Ishikawa (cell line): ENCODE data around the gene TLE3.

Experiments used
- CEBPB ChIP-seq: IDR thresholded peaks from 2 replicates; pipeline ENCODE4 v1.6.1; 2012
- CREB1 ChIP-seq: IDR thresholded peaks from 2 replicates; pipeline ENCODE4 v1.6.1; 2012; ENCODE audit warnings: low read depth
- EGR1 ChIP-seq: IDR thresholded peaks from 2 replicates; pipeline ENCODE4 v1.6.1; 2012
- EP300 ChIP-seq: IDR thresholded peaks from 2 replicates; pipeline ENCODE4 v1.6.1; 2012; ENCODE audit warnings: borderline replicate concordance
- FOXM1 ChIP-seq: IDR thresholded peaks from 2 replicates; pipeline ENCODE4 v1.6.1; 2012; ENCODE audit warnings: low read depth, borderline replicate concordance
- NFIC ChIP-seq: IDR thresholded peaks from 2 replicates; pipeline ENCODE4 v1.6.1; 2012
- RAD21 ChIP-seq: IDR thresholded peaks from 2 replicates; pipeline ENCODE4 v1.6.1; 2012; ENCODE audit warnings: low read depth
- TAF1 ChIP-seq: IDR thresholded peaks from 2 replicates; pipeline ENCODE4 v1.6.1; 2012; ENCODE audit warnings: low read depth, mild to moderate bottlenecking
- TCF12 ChIP-seq: IDR thresholded peaks from 2 replicates; pipeline ENCODE4 v1.6.1; 2012; ENCODE audit warnings: low read depth
- TEAD4 ChIP-seq: IDR thresholded peaks from 2 replicates; pipeline ENCODE4 v1.6.1; 2012
- YY1 ChIP-seq: IDR thresholded peaks from 2 replicates; pipeline ENCODE4 v1.6.1; 2012; ENCODE audit warnings: low read depth
- ZBTB7A ChIP-seq: IDR thresholded peaks from 2 replicates; pipeline ENCODE4 v1.6.1; 2012; ENCODE audit warnings: low read depth
- TF ChIP-seq, protein P1 (sequence below): IDR thresholded peaks from 2 replicates; pipeline ENCODE4 v1.6.1; 2012
- TF ChIP-seq, protein P2 (sequence below): IDR thresholded peaks from 2 replicates; pipeline ENCODE4 v1.6.1; 2012
- TF ChIP-seq, protein P3 (sequence below): IDR thresholded peaks from 2 replicates; pipeline ENCODE4 v1.6.1; 2012; ENCODE audit warnings: low read depth, mild to moderate bottlenecking

Gene TLE3

DNA sequence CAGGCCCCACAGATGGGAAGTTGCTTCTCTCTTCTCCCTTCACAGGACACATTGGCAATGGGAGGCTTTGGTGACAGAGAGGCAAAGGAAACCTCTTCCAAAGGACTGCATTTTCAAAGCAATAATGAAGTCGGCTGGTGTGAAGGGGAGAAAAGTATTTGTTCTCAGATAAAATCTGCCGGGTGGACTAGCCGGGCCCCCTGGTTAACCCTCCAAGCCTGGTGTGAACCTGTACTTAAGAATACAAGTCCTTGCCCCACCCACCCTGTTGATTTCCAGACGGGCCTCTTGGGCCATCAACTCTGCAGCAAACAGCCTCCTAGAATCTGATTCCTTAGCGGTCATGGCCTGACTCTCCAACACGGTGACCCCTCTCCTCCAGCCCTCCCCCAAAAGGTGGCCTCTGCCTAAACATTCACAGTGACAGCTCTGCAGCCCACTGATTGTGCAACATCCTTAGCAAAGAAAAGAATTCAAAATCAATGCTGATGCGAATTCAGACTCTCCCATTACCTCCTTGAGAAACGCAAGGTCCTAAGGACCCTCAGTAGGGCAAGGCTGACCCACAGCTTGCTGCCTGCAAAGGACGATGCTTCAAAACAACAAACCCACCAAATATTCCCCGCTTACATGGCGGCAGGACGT, 9.9 kb downstream of the TLE3 start:
- no peak for TF ChIP-seq EGR1
- TF ChIP-seq, protein P1, sequence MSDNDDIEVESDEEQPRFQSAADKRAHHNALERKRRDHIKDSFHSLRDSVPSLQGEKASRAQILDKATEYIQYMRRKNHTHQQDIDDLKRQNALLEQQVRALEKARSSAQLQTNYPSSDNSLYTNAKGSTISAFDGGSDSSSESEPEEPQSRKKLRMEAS, result no peak
- no peak for TF ChIP-seq EP300
- no peak for TF ChIP-seq TCF12
- TF ChIP-seq CEBPB, result no peak
- TF ChIP-seq, protein P2, sequence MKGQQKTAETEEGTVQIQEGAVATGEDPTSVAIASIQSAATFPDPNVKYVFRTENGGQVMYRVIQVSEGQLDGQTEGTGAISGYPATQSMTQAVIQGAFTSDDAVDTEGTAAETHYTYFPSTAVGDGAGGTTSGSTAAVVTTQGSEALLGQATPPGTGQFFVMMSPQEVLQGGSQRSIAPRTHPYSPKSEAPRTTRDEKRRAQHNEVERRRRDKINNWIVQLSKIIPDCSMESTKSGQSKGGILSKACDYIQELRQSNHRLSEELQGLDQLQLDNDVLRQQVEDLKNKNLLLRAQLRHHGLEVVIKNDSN, result no peak
- TF ChIP-seq, protein P3, sequence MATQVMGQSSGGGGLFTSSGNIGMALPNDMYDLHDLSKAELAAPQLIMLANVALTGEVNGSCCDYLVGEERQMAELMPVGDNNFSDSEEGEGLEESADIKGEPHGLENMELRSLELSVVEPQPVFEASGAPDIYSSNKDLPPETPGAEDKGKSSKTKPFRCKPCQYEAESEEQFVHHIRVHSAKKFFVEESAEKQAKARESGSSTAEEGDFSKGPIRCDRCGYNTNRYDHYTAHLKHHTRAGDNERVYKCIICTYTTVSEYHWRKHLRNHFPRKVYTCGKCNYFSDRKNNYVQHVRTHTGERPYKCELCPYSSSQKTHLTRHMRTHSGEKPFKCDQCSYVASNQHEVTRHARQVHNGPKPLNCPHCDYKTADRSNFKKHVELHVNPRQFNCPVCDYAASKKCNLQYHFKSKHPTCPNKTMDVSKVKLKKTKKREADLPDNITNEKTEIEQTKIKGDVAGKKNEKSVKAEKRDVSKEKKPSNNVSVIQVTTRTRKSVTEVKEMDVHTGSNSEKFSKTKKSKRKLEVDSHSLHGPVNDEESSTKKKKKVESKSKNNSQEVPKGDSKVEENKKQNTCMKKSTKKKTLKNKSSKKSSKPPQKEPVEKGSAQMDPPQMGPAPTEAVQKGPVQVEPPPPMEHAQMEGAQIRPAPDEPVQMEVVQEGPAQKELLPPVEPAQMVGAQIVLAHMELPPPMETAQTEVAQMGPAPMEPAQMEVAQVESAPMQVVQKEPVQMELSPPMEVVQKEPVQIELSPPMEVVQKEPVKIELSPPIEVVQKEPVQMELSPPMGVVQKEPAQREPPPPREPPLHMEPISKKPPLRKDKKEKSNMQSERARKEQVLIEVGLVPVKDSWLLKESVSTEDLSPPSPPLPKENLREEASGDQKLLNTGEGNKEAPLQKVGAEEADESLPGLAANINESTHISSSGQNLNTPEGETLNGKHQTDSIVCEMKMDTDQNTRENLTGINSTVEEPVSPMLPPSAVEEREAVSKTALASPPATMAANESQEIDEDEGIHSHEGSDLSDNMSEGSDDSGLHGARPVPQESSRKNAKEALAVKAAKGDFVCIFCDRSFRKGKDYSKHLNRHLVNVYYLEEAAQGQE, result no peak
- no peak for TF ChIP-seq YY1

DNA sequence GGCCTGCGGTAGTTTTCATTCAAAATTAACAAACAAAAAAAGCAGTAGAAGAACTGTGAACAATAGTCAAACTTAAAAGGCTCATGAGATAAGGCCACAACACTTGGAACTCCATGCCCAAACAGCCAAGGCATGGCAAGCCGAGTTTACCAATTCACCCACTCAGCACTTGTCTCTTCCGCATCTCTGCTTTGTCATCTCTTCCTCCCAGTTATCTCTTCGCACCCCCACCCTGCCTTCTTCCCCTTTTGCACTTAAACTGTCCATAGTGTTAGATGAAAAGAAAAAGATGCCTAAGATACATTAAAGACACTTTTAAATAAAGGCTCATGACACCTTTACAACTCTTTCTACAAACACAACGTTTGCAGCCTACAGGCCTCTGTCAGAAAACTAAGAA, 11.1 kb downstream of the TLE3 start:
- TF ChIP-seq NFIC, result no peak
- TF ChIP-seq EGR1, result no peak
- TF ChIP-seq, protein P2, result no peak
- no peak for TF ChIP-seq TEAD4
- TF ChIP-seq TCF12, result no peak
- no peak for TF ChIP-seq YY1
- no peak for TF ChIP-seq EP300
- TF ChIP-seq ZBTB7A, result no peak
- TF ChIP-seq RAD21, result no peak
- TF ChIP-seq, protein P1, result no peak
- no peak for TF ChIP-seq FOXM1
- TF ChIP-seq CEBPB, result no peak

DNA sequence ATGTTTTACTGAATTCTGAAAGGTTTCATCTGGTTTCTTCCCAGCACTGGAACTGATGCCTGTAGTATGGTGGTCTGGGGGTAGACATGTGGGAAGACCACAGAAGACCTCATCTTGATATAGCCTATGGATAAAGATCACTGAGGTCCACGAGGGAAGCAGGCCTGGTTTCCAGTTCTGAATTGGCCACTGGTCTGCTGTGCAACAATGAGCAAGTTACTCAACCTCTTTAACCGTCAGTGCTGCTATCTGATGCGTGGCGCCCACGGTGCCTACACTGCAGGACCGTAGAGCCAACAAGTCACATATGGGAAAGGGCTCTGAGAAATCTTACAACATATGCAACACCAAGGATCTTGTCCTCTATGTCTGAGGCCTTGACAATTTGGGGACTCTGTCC, 13.3 kb downstream of the TLE3 start:
- no peak for TF ChIP-seq TCF12
- no peak for TF ChIP-seq EGR1
- TF ChIP-seq CREB1, result no peak
- no peak for TF ChIP-seq YY1
- TF ChIP-seq, protein P2, result no peak
- no peak for TF ChIP-seq ZBTB7A
- no peak for TF ChIP-seq FOXM1
- TF ChIP-seq RAD21, result no peak
- no peak for TF ChIP-seq TAF1
- TF ChIP-seq EP300, result no peak
- TF ChIP-seq, protein P3, result no peak
- TF ChIP-seq, protein P1, result no peak
- TF ChIP-seq NFIC, result no peak
- TF ChIP-seq CEBPB, result no peak
- no peak for TF ChIP-seq TEAD4

DNA sequence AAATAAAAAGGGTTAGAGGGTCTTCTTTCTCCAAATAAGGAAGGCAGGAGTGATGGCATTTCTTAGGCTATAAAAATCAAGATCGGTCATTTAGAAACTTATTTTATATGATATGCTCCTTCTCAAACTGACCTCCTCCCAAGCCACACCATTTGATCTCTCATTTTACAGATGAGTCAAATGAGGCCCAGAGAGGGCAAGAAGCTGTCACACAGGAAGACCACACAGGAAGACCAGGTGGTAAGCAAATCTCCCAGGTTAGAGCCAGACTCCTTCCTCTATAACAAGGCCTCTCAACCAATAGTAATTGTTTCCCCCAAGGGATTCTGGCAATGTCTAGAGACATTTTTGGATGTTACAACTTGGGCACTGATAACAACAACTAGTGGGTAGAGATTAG, 13.8 kb downstream of the TLE3 start:
- TF ChIP-seq TAF1, result no peak
- no peak for TF ChIP-seq EP300
- TF ChIP-seq, protein P3, result no peak
- TF ChIP-seq RAD21, result no peak
- no peak for TF ChIP-seq ZBTB7A
- no peak for TF ChIP-seq CEBPB
- no peak for TF ChIP-seq TEAD4
- TF ChIP-seq, protein P1, result no peak
- TF ChIP-seq NFIC, result no peak
- TF ChIP-seq YY1, result no peak
- no peak for TF ChIP-seq TCF12
- TF ChIP-seq FOXM1, result no peak
- TF ChIP-seq, protein P2, result no peak
